Spinal cord (tissue), 10 donors: ENCODE data around the gene FBXL7. TPM values are rescaled to one million over a fixed set of nuclear protein-coding genes. Genes with fewer than 3 reads are reported as not detected.

ENCODE experiments used
- DNase-seq, 6 donors: peaks; one replicate each; pipeline versions ENCODE4 v3.0.0 to v3.0.0-alpha.2; 2013 to 2015; ENCODE audit warnings: low spot score in 6 of 6, low read depth in 4 of 6
- H3K27ac ChIP-seq: one replicate; pipeline ENCODE4 v1.5.1; 2013; ENCODE audit warnings: low read depth, low read length, control low read depth
- H3K27me3 ChIP-seq: one replicate; pipeline ENCODE4 v1.6.1; 2013; ENCODE audit warnings: low read length; ENCODE audit not compliant: control insufficient read depth, insufficient read depth
- H3K36me3 ChIP-seq: one replicate; pipeline ENCODE4 v1.6.1; 2013; ENCODE audit warnings: low read length; ENCODE audit not compliant: control insufficient read depth, insufficient read depth
- H3K4me1 ChIP-seq: one replicate; pipeline ENCODE4 v1.6.1; 2013; ENCODE audit warnings: low read length; ENCODE audit not compliant: control insufficient read depth, insufficient read depth
- H3K4me3 ChIP-seq: one replicate; pipeline ENCODE4 v1.5.1; 2013; ENCODE audit warnings: low read depth, low read length, control low read depth
- H3K9me3 ChIP-seq: one replicate; pipeline ENCODE4 v1.6.1; 2013; ENCODE audit warnings: low read length; ENCODE audit not compliant: control insufficient read depth, insufficient read depth
- WGBS: methylation state at CpG from one replicate; pipeline ENCODE4 v1.1.5; 2013; ENCODE audit warnings: missing lambda C conversion rate; ENCODE audit not compliant: insufficient coverage; 5-methylcytosine and 5-hydroxymethylcytosine counted together
- polyA plus RNA-seq, 2 donors: library from polyadenylated mRNA; unstranded; fragments of 120-200 nt; gene quantifications; one replicate each; pipeline ENCODE4 v1.2.1, GENCODE V29; 2013; ENCODE audit not compliant: insufficient read length in 2 of 2
- total RNA-seq, 2 donors: library from RNA; depleted of rRNA in 1 of 2; stranded (reverse); fragments of 120-200 nt in 1 of 2; fragments of >200 nt in 1 of 2; gene quantifications; one replicate each; pipeline versions ENCODE4 v1.2.3 to v1.2.4, GENCODE V29; 2013 to 2014
- donor health status: healthy.

The FBXL7 gene
- total and polyA plus RNA-seq, 4 donors: 6.9 to 29.8 (median 24.8) TPM

GRCh38 chr5:15715967-15716366, 216.0 kb downstream of the FBXL7 start:
- WGBS: no CpG with 5 or more reads among the region's 5 CpGs
- no peaks in the 10 kb centered on the region for H3K9me3 ChIP-seq
- H3K27ac ChIP-seq: no peak overlapping the region
- H3K27me3 ChIP-seq: no peaks in the 10 kb centered on the region
- H3K4me1 ChIP-seq: no peaks in the 10 kb centered on the region
- no peaks in the 10 kb centered on the region for H3K36me3 ChIP-seq
- peak in 1 of 6 donors; percentile 33 for DNase-seq
- H3K4me3 ChIP-seq: no peak overlapping the region

GRCh38 chr5:15717001-15717400, 217.0 kb downstream of the FBXL7 start:
- no peak overlapping the region for H3K27ac ChIP-seq

GRCh38 chr5:15718421-15719179, 218.6 kb downstream of the FBXL7 start:
- Histone ChIP-seq H3K27me3 (no peaks in the 10 kb centered on the region), H3K4me3 (no peak overlapping the region), H3K36me3 (no peaks in the 10 kb centered on the region), H3K27ac (peak overlapping the region; percentile 11), H3K4me1 (no peaks in the 10 kb centered on the region), H3K9me3 (no peaks in the 10 kb centered on the region)
- 70% methylated on average over 2 of the region's 8 CpGs for WGBS
- DNase-seq: peak in 2 of 6 donors; percentile 21 to 45

More at GRCh38 chr5:15717001-15717400, 217.0 kb downstream of the FBXL7 start:
- Histone ChIP-seq H3K4me3 (no peak overlapping the region), H3K36me3 (no peaks in the 10 kb centered on the region), H3K27me3 (no peaks in the 10 kb centered on the region), H3K4me1 (no peaks in the 10 kb centered on the region), H3K9me3 (no peaks in the 10 kb centered on the region)
- DNase-seq: no peak
- WGBS: 85% methylated on average over 3 of the region's 4 CpGs

GRCh38 chr5:15719784-15720183, 219.8 kb downstream of the FBXL7 start:
- no peaks in the 10 kb centered on the region for H3K27me3 ChIP-seq
- no peak overlapping the region for H3K4me3 ChIP-seq
- H3K27ac ChIP-seq: no peak overlapping the region
- no peaks in the 10 kb centered on the region for H3K9me3 ChIP-seq
- DNase-seq: peak in 2 of 6 donors; percentile 28 to 35
- H3K4me1 ChIP-seq: no peaks in the 10 kb centered on the region
- 25% methylated on average over 2 of the region's 4 CpGs for WGBS
- no peaks in the 10 kb centered on the region for H3K36me3 ChIP-seq

- H3K4me3 ChIP-seq: no peak overlapping the region
- H3K27ac ChIP-seq: no peak overlapping the region
- H3K36me3 ChIP-seq: no peaks in the 10 kb centered on the region
- peaks cover 6% of the 10 kb centered on the region for H3K9me3 ChIP-seq
- DNase-seq: no peak
- no peaks in the 10 kb centered on the region for H3K27me3 ChIP-seq
- H3K4me1 ChIP-seq: no peaks in the 10 kb centered on the region
Measured at GRCh38 chr5:15720515-15720914, 220.5 kb downstream of the FBXL7 start.

- no peaks in the 10 kb centered on the region for H3K27me3 ChIP-seq
- peaks cover 6% of the 10 kb centered on the region for H3K9me3 ChIP-seq
- no peak overlapping the region for H3K27ac ChIP-seq
- no peaks in the 10 kb centered on the region for H3K36me3 ChIP-seq
- no peak for DNase-seq
- no peak overlapping the region for H3K4me3 ChIP-seq
- H3K4me1 ChIP-seq: no peaks in the 10 kb centered on the region
- WGBS: 80% methylated on average over 2 of the region's 7 CpGs
Measured at GRCh38 chr5:15722305-15722704, 222.3 kb downstream of the FBXL7 start.

- no peak for DNase-seq
- peaks cover 13% of the 10 kb centered on the region for H3K9me3 ChIP-seq
- no peaks in the 10 kb centered on the region for H3K36me3 ChIP-seq
- H3K4me1 ChIP-seq: no peaks in the 10 kb centered on the region
- no peaks in the 10 kb centered on the region for H3K27me3 ChIP-seq
- H3K4me3 ChIP-seq: no peak overlapping the region
- H3K27ac ChIP-seq: no peak overlapping the region
Measured at GRCh38 chr5:15727375-15727774, 227.4 kb downstream of the FBXL7 start.

GRCh38 chr5:15728811-15729210, 228.8 kb downstream of the FBXL7 start:
- DNase-seq: no peak
- WGBS: no CpG with 5 or more reads among the region's 4 CpGs
- peaks cover 13% of the 10 kb centered on the region for H3K9me3 ChIP-seq

GRCh38 chr5:15731699-15732098, 231.7 kb downstream of the FBXL7 start:
- H3K36me3 ChIP-seq: no peaks in the 10 kb centered on the region
- H3K27ac ChIP-seq: no peak overlapping the region
- WGBS: 56% methylated on average over 2 of the region's 4 CpGs
- no peaks in the 10 kb centered on the region for H3K4me1 ChIP-seq
- H3K4me3 ChIP-seq: no peak overlapping the region
- DNase-seq: peak in 1 of 6 donors; percentile 69
- peaks cover 7% of the 10 kb centered on the region for H3K9me3 ChIP-seq
- no peaks in the 10 kb centered on the region for H3K27me3 ChIP-seq

More at GRCh38 chr5:15728811-15729210, 228.8 kb downstream of the FBXL7 start:
- Histone ChIP-seq H3K27me3 (no peaks in the 10 kb centered on the region), H3K36me3 (no peaks in the 10 kb centered on the region), H3K27ac (no peak overlapping the region), H3K4me3 (no peak overlapping the region), H3K4me1 (no peaks in the 10 kb centered on the region)

- no peak for DNase-seq
- Histone ChIP-seq H3K4me1 (no peaks in the 10 kb centered on the region), H3K36me3 (no peaks in the 10 kb centered on the region), H3K27me3 (no peaks in the 10 kb centered on the region), H3K4me3 (no peak overlapping the region), H3K9me3 (no peaks in the 10 kb centered on the region), H3K27ac (no peak overlapping the region)
- 82% methylated on average over 7 of the region's 7 CpGs for WGBS
Measured at GRCh38 chr5:15734058-15734457, 234.1 kb downstream of the FBXL7 start.
